ENCODE measurements around the gene AADACL4.
"Not testable (repeated sequence)": the region's sequence is repeated elsewhere in the genome, so short reads cannot be mapped to it uniquely, and the experiment has no call there.

AADACL4 gene

GRCh38 chr1:12712929-12713328 lies 69.0 kb downstream of the AADACL4 start:
- no peak for DNase-seq

GRCh38 chr1:12713651-12714050 lies 69.8 kb downstream of the AADACL4 start:
- not testable (repeated sequence) for DNase-seq

GRCh38 chr1:12714710-12715475 lies 71.0 kb downstream of the AADACL4 start:
- no peak for DNase-seq

- DNase-seq, result no peak
These were observed 72.1 kb downstream of the AADACL4 start, which contains the start of gene AADACL3 for GRCh38 chr1:12715896-12716437. Gene AADACL3, plus strand, starts transcription at chr1:12716110. Its CDS starts 67 bp downstream, at chr1:12716177.
